ENCODE data around the gene SLC15A4.
"Not testable (repeated sequence)": the region's sequence is repeated elsewhere in the genome, so short reads cannot be mapped to it uniquely, and the experiment has no call there.

The SLC15A4 gene

GRCh38 chr12:128856035-128856790, 32.5 kb upstream of the SLC15A4 start:
- FAIRE-seq = no peak
- no peak for DNase-seq (ENCODE audit: insufficient read length)
- TF ChIP-seq TAF1 (IDR thresholded peaks at IDR 0.05; ENCODE audit: borderline replicate concordance, low read depth, low read length) (no peak), POLR2A (IDR thresholded peaks at IDR 0.05; ENCODE audit: low read depth, low read length) (no peak), POLR2AphosphoS5 (IDR thresholded peaks at IDR 0.05; ENCODE audit: low read depth, low read length) (no peak)

GRCh38 chr12:128853600-128854197, 29.9 kb upstream of the SLC15A4 start:
- TF ChIP-seq TAF1 (IDR thresholded peaks at IDR 0.05; ENCODE audit: borderline replicate concordance, low read depth, low read length) (no peak), POLR2A (IDR thresholded peaks at IDR 0.05; ENCODE audit: low read depth, low read length) (no peak), POLR2AphosphoS5 (IDR thresholded peaks at IDR 0.05; ENCODE audit: low read depth, low read length) (no peak)
- no peak for FAIRE-seq
- no peak for DNase-seq (ENCODE audit: insufficient read length)

- TF ChIP-seq POLR2A (IDR thresholded peaks at IDR 0.05; ENCODE audit: low read depth, low read length) (no peak), TAF1 (IDR thresholded peaks at IDR 0.05; ENCODE audit: borderline replicate concordance, low read depth, low read length) (no peak), POLR2AphosphoS5 (IDR thresholded peaks at IDR 0.05; ENCODE audit: low read depth, low read length) (no peak)
- FAIRE-seq (no peak), DNase-seq (ENCODE audit: insufficient read length) (no peak)
Observed at GRCh38 chr12:128852885-128853599, 29.3 kb upstream of the SLC15A4 start, which contains the start of gene GLT1D1. GLT1D1 (plus strand) TSS chr12:128853478; CDS start chr12:128853582, 104 bp downstream.

GRCh38 chr12:128852026-128852698, 28.4 kb upstream of the SLC15A4 start:
- TF ChIP-seq POLR2AphosphoS5 (IDR thresholded peaks at IDR 0.05; ENCODE audit: low read depth, low read length) (no peak), POLR2A (IDR thresholded peaks at IDR 0.05; ENCODE audit: low read depth, low read length) (no peak), TAF1 (IDR thresholded peaks at IDR 0.05; ENCODE audit: borderline replicate concordance, low read depth, low read length) (no peak)
- DNase-seq (ENCODE audit: insufficient read length) = no peak
- FAIRE-seq = no peak

GRCh38 chr12:128851429-128851828, 27.7 kb upstream of the SLC15A4 start:
- not testable (repeated sequence) for FAIRE-seq; DNase-seq (ENCODE audit: insufficient read length)

GRCh38 chr12:128850400-128850799, 26.6 kb upstream of the SLC15A4 start:
- no peak for DNase-seq (ENCODE audit: insufficient read length)
- TF ChIP-seq POLR2A (IDR thresholded peaks at IDR 0.05; ENCODE audit: low read depth, low read length) (no peak), TAF1 (IDR thresholded peaks at IDR 0.05; ENCODE audit: borderline replicate concordance, low read depth, low read length) (no peak), POLR2AphosphoS5 (IDR thresholded peaks at IDR 0.05; ENCODE audit: low read depth, low read length) (no peak)
- FAIRE-seq = no peak

GRCh38 chr12:128849806-128850205, 26.0 kb upstream of the SLC15A4 start:
- not testable (repeated sequence) for FAIRE-seq; DNase-seq (ENCODE audit: insufficient read length)

GRCh38 chr12:128848371-128848770, 24.6 kb upstream of the SLC15A4 start:
- no peak for DNase-seq (ENCODE audit: insufficient read length)
- no peak for FAIRE-seq
- TF ChIP-seq TAF1 (IDR thresholded peaks at IDR 0.05; ENCODE audit: borderline replicate concordance, low read depth, low read length) = no peak
- TF ChIP-seq POLR2AphosphoS5 (IDR thresholded peaks at IDR 0.05; ENCODE audit: low read depth, low read length) = no peak
- no peak for TF ChIP-seq POLR2A (IDR thresholded peaks at IDR 0.05; ENCODE audit: low read depth, low read length)

- not testable (repeated sequence) for DNase-seq (ENCODE audit: insufficient read length); FAIRE-seq
Observed at GRCh38 chr12:128846671-128847070, 22.9 kb upstream of the SLC15A4 start.

GRCh38 chr12:128844031-128844635, 20.4 kb upstream of the SLC15A4 start:
- DNase-seq (ENCODE audit: insufficient read length) = no peak
- no peak for TF ChIP-seq TAF1 (IDR thresholded peaks at IDR 0.05; ENCODE audit: borderline replicate concordance, low read depth, low read length)
- no peak for FAIRE-seq

- no peak for TF ChIP-seq POLR2AphosphoS5 (IDR thresholded peaks at IDR 0.05; ENCODE audit: low read depth, low read length)
- TF ChIP-seq TAF1 (IDR thresholded peaks at IDR 0.05; ENCODE audit: borderline replicate concordance, low read depth, low read length) = no peak
- no peak for TF ChIP-seq POLR2A (IDR thresholded peaks at IDR 0.05; ENCODE audit: low read depth, low read length)
- DNase-seq (ENCODE audit: insufficient read length) (no peak), FAIRE-seq (peak; percentile 30)
Observed at GRCh38 chr12:128843538-128843937, 19.8 kb upstream of the SLC15A4 start.
